Stimulated activated CD8-positive, alpha-beta memory T cell treated with anti-CD3 and anti-CD28 coated beads, Interleukin-12 subunit alpha, Interleukin-12 subunit beta, amount 100 ng/mL, for 4 hours (primary cell): Measurements from ENCODE around the gene UBXN2A.

Experiments used
- DNase-seq: peaks from one replicate; pipeline ENCODE4 v3.0.0-alpha.2; 2020; ENCODE audit warnings: low read depth

Gene UBXN2A

GRCh38 chr2:24045511-24046508 is 105.5 kb downstream of the UBXN2A start:
- DNase-seq, result no peak

- DNase-seq, result no peak
These were observed 106.3 kb downstream of the UBXN2A start for GRCh38 chr2:24046599-24046929.

GRCh38 chr2:24046930-24047702 is 106.9 kb downstream of the UBXN2A start, which contains the start of gene WDCP:
Gene WDCP (minus strand): TSS chr2:24047391. CDS start chr2:24039494, 7,897 bp downstream.
- DNase-seq, result peak; percentile 84

- DNase-seq, result no peak
These were observed 107.4 kb downstream of the UBXN2A start for GRCh38 chr2:24047703-24048033.

GRCh38 chr2:24048769-24049484 is 108.7 kb downstream of the UBXN2A start:
- no peak for DNase-seq

GRCh38 chr2:24049485-24050021 is 109.3 kb downstream of the UBXN2A start, which contains the start of gene FKBP1B:
Gene FKBP1B (plus strand): TSS chr2:24049741. CDS start chr2:24049850, 109 bp downstream.
- peak; percentile 34 for DNase-seq

GRCh38 chr2:24050041-24050979 is 110.0 kb downstream of the UBXN2A start:
- DNase-seq, result no peak

GRCh38 chr2:24051833-24052232 is 111.6 kb downstream of the UBXN2A start:
- no peak for DNase-seq

- DNase-seq, result no peak
These were observed 112.7 kb downstream of the UBXN2A start for GRCh38 chr2:24052951-24053350.
